Endothelial cell of umbilical vein (primary cell): ENCODE data around the gene CCSER1. TPM values are rescaled to one million over a fixed set of nuclear protein-coding genes. Genes with fewer than 3 reads are reported as not detected.
A peak's percentile ranks its signal among the peaks of the same experiment; 100 is the strongest.

ENCODE experiments used
- BruUV-seq: library from RNA; stranded (reverse); fragments of 400-500 nt; replicated peaks from 2 replicates; lab custom pipeline; 2021; lab: Mats Ljungman, UMichigan
- CTCF ChIA-PET: fragments of 300-600, 350-600 bp; sonication (Branson Sonifier 250); formaldehyde crosslinking; loops from one replicate; lab custom pipeline; 2021; ENCODE audit warnings: antibody characterized with exemption, inconsistent platforms; lab: Charles Lee
- POLR2A ChIA-PET: fragments of 300-600, 350-600 bp; sonication (Branson Sonifier 250); formaldehyde crosslinking; loops from one replicate; lab custom pipeline; 2021; ENCODE audit warnings: antibody characterized with exemption, inconsistent platforms; lab: Charles Lee
- DNase-seq: peaks from one replicate; pipeline ENCODE4 v3.0.0-alpha.2; 2011; ENCODE audit warnings: low read depth, low spot score
- FAIRE-seq: peaks from 2 replicates; lab custom pipeline; 2011; peaks lifted over from hg19 to GRCh38; lab: Jason Lieb, UNC
- H2AFZ ChIP-seq: 2 replicates; pipeline ENCODE4 v1.6.0; 2012; ENCODE audit warnings: low read depth, low read length, control low read depth, inconsistent platforms
- H3K27ac ChIP-seq: 2 replicates; pipeline ENCODE4 v1.5.1; 2011; ENCODE audit warnings: low read depth, mild to moderate bottlenecking, control low read depth, low read length, moderate library complexity; ENCODE audit not compliant: insufficient read depth
- H3K27me3 ChIP-seq, 2 experiments: 2 replicates each; pipeline versions ENCODE4 v1.6.0 to v1.6.1; 2011; ENCODE audit warnings: low read length in 2 of 2, mixed read lengths in 1 of 2; ENCODE audit not compliant: control insufficient read depth in 2 of 2, insufficient read depth in 2 of 2
- H3K36me3 ChIP-seq, 2 experiments: 2 replicates in 1 of 2; 3 replicates in 1 of 2; pipeline ENCODE4 v1.5.1; 2011; ENCODE audit warnings: low read length in 2 of 2, mild to moderate bottlenecking in 1 of 2, moderate library complexity in 1 of 2; ENCODE audit not compliant: control insufficient read depth in 2 of 2, insufficient read depth in 2 of 2; ENCODE audit errors: extremely low read depth in 1 of 2
- H3K4me1 ChIP-seq: 3 replicates; pipeline ENCODE4 v1.5.1; 2011; ENCODE audit warnings: mild to moderate bottlenecking, low read length; ENCODE audit not compliant: control insufficient read depth, insufficient read depth; ENCODE audit errors: extremely low read depth
- H3K4me2 ChIP-seq: 2 replicates; pipeline ENCODE4 v1.6.1; 2011; ENCODE audit warnings: low read length, control low read depth, mixed read lengths; ENCODE audit not compliant: insufficient read depth
- H3K4me3 ChIP-seq, 3 experiments: fragments of 200-600 bp in 1 of 3; sonication (generic), shearing (Covaris generic) in 1 of 3; replicated peaks in 1 of 3; 2 replicates each; pipeline ENCODE4 v1.5.1; 2011 to 2016; ENCODE audit warnings: control low read depth in 3 of 3, low read length in 3 of 3, mild to moderate bottlenecking in 2 of 3, inconsistent platforms in 1 of 3, low read depth in 1 of 3, moderate library complexity in 1 of 3; ENCODE audit not compliant: insufficient read depth in 1 of 3
- H3K79me2 ChIP-seq: 2 replicates; pipeline ENCODE4 v1.6.0; 2012; ENCODE audit warnings: low read length, inconsistent platforms; ENCODE audit not compliant: control insufficient read depth, insufficient read depth
- H3K9ac ChIP-seq: replicated peaks from 2 replicates; pipeline ENCODE3; 2011; ENCODE audit warnings: low read length, control low read depth; ENCODE audit not compliant: insufficient read depth; ENCODE audit errors: extremely low read depth
- H3K9me1 ChIP-seq: replicated peaks from 3 replicates; pipeline ENCODE4 v1.6.0; 2011; ENCODE audit warnings: mild to moderate bottlenecking, low read length; ENCODE audit not compliant: control insufficient read depth, insufficient read depth; ENCODE audit errors: extremely low read depth
- H3K9me3 ChIP-seq: replicated peaks from 2 replicates; pipeline ENCODE4 v1.5.1; 2012; ENCODE audit warnings: low read length, inconsistent platforms; ENCODE audit not compliant: control insufficient read depth, insufficient read depth
- H4K20me1 ChIP-seq: replicated peaks from 2 replicates; pipeline ENCODE3; 2011; ENCODE audit warnings: mild to moderate bottlenecking, low read length; ENCODE audit not compliant: control insufficient read depth, insufficient read depth; ENCODE audit errors: extremely low read depth
- CTCF ChIP-seq, 2 donors: IDR thresholded peaks; 1 replicate in 1 of 2; 2 replicates in 1 of 2; pipeline ENCODE4 v1.5.1; 2011; ENCODE audit warnings: low read length in 2 of 2, mild to moderate bottlenecking in 2 of 2, moderate library complexity in 2 of 2, control low read depth in 1 of 2, inconsistent platforms in 1 of 2, low read depth in 1 of 2; ENCODE audit not compliant: insufficient read depth in 1 of 2; ENCODE audit errors: extremely low read depth in 1 of 2
- EZH2 ChIP-seq: IDR thresholded peaks from 2 replicates; pipeline ENCODE4 v1.6.1; 2012; ENCODE audit warnings: borderline replicate concordance, low read depth, mild to moderate bottlenecking, moderate library complexity, low read length, inconsistent platforms; ENCODE audit not compliant: severe bottlenecking
- FOS ChIP-seq: IDR thresholded peaks from 2 replicates; pipeline ENCODE4 v1.6.1; 2011; ENCODE audit warnings: mild to moderate bottlenecking, low read length, moderate library complexity, borderline replicate concordance; ENCODE audit not compliant: insufficient read depth
- GATA2 ChIP-seq: IDR thresholded peaks from 2 replicates; pipeline ENCODE4 v1.7.0; 2011; ENCODE audit warnings: low read depth, mild to moderate bottlenecking, moderate library complexity, mixed read lengths, low read length; ENCODE audit not compliant: insufficient read length, insufficient read depth
- JUN ChIP-seq: IDR thresholded peaks from 2 replicates; pipeline ENCODE4 v1.6.1; 2011; ENCODE audit warnings: borderline replicate concordance, low read depth; ENCODE audit not compliant: insufficient read length, insufficient read depth
- MYC ChIP-seq: IDR thresholded peaks from one replicate; pipeline ENCODE4 v1.6.1; 2011; ENCODE audit warnings: mild to moderate bottlenecking, low read depth, low read length
- POLR2A ChIP-seq: IDR thresholded peaks from 2 replicates; pipeline ENCODE4 v1.6.1; 2012; ENCODE audit warnings: low read depth, mild to moderate bottlenecking, control low read depth, low read length
- POLR2AphosphoS5 ChIP-seq: IDR thresholded peaks from 2 replicates; pipeline ENCODE4 v1.6.1; 2012; ENCODE audit warnings: low read depth, mild to moderate bottlenecking, control low read depth, low read length, moderate library complexity; ENCODE audit not compliant: insufficient read depth
- dilution Hi-C: fragments of 300-500 bp; cut with MboI; formaldehyde crosslinking; loops from one replicate; pipeline ENCODE4 v1.15.0; 2019; ENCODE audit warnings: low sequenced_read_pairs; ENCODE audit not compliant: extremely low pct_ligation_motif_present
- intact Hi-C: fragments of 100-400 bp; cut with micrococcal nuclease; formaldehyde crosslinking; loops from one replicate; pipeline ENCODE4 v1.10.0; 2022
- polyA plus RNA-seq, 4 experiments: library from polyadenylated mRNA; depleted of rRNA in 3 of 4; stranded (reverse) in 3 of 4; unstranded in 1 of 4; fragments of >200 nt; gene quantifications; 2 replicates each; pipeline versions ENCODE4 v1.2.1 to v1.2.3, GENCODE V29; 2011 to 2012; ENCODE audit warnings: missing spikeins in 1 of 4
- total RNA-seq: library from RNA; stranded (reverse); gene quantifications from 2 replicates; pipeline ENCODE4 v1.2.3, GENCODE V29; 2021
- TF ChIP-seq, protein P1 (sequence below): IDR thresholded peaks from 2 replicates; pipeline ENCODE4 v1.6.1; 2011; ENCODE audit not compliant: insufficient read depth, insufficient read length

Gene CCSER1
- total and polyA plus RNA-seq, 2 donors (not counting 3 experiments of a cell fraction or from before 2014, with no cell fraction given), result 0.11 to 1.8 TPM

DNA sequence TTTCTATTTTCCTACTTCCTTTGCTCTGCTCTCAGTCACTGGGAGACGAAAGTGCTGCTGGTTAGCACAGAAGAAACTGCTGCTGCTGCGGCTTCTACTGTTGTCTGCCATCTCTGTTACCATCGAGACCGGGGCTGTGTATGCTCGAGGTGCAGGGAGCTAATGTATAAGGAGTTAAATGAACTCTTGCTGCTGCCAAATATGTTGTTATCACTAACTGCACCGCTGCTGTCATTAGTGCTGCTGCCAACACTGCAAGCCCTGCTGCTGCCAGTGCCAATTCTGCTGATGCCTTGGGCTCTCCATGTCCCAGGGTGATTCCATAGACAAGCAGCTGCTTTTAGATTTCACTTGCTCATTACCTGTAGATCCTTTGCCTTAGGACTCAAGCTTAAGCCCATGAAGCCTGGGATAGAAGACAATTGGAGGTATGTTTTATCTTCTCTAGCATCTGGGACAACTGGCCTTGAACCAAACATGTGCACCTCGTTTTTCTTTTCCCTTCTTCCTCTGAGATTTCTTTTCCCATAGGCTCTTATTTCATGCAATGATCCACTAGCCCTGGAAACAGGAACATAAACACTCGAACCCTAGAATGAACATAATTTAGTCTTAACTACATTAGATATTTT lies 107.8 kb downstream of the CCSER1 start:
- Histone ChIP-seq H3K9ac (no peak overlapping the region), H3K4me3 (no peak overlapping the region), H3K9me3 (no peaks in the 10 kb centered on the region), H3K4me1 (no peaks in the 10 kb centered on the region), H3K36me3 (no peaks in the 10 kb centered on the region), H3K79me2 (no peaks in the 10 kb centered on the region), H3K27me3 (no peaks in the 10 kb centered on the region), H4K20me1 (no peaks in the 10 kb centered on the region), H3K4me2 (no peak overlapping the region), H3K9me1 (no peaks in the 10 kb centered on the region), H3K27ac (no peak overlapping the region), H2AFZ (no peak overlapping the region)
- TF ChIP-seq POLR2AphosphoS5 (no peak), EZH2 (no peak), FOS (no peak), MYC (no peak), GATA2 (no peak), JUN (no peak), POLR2A (no peak), CTCF (IDR thresholded peaks at IDR 0.05; ENCODE audit: extremely low read depth in 1 of 2, insufficient read depth in 1 of 2, low read depth in 1 of 2, low read length in 2 of 2) (no peak)
- TF ChIP-seq, protein P1, sequence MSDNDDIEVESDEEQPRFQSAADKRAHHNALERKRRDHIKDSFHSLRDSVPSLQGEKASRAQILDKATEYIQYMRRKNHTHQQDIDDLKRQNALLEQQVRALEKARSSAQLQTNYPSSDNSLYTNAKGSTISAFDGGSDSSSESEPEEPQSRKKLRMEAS, result no peak
- ChIA-PET CTCF (interaction anchor here (1.2 to 1.5 kb wide), 2 partner anchors 9 to 204 kb away, joined by 3 read pairs; no protein-coding TSS in a partner anchor), POLR2A (no interaction called here)
- DNase-seq, result peak; percentile 5
- dilution Hi-C loops (no loop called here), intact Hi-C loops (no loop called here)
- no TSS peak for BruUV-seq
- no peak for FAIRE-seq
